ENCODE data around the gene DPM3. TPM values are rescaled to one million over a fixed set of nuclear protein-coding genes. Genes with fewer than 3 reads are reported as not detected.
A peak's percentile ranks its signal among the peaks of the same experiment; 100 is the strongest.

DPM3 gene
- total RNA-seq, 1 experiment from 2014 or later, result 27.8 TPM

DNA sequence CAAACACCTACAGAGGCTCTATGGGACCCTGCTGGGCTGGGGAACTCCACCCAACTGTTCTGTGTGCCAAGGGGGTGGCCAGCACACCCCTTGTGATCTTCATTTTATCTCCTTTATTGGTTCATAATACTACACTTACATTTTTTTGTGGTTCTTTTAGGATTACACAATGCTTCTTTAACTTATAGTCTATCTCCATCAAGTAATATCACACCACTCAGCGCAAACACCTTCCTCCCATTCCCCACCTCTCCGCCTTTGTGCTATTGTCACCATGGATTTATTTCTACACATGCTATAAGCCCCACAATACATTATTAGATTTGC, 45.7 kb downstream of the DPM3 start:
- no peak for DNase-seq
- TF ChIP-seq, protein P1, sequence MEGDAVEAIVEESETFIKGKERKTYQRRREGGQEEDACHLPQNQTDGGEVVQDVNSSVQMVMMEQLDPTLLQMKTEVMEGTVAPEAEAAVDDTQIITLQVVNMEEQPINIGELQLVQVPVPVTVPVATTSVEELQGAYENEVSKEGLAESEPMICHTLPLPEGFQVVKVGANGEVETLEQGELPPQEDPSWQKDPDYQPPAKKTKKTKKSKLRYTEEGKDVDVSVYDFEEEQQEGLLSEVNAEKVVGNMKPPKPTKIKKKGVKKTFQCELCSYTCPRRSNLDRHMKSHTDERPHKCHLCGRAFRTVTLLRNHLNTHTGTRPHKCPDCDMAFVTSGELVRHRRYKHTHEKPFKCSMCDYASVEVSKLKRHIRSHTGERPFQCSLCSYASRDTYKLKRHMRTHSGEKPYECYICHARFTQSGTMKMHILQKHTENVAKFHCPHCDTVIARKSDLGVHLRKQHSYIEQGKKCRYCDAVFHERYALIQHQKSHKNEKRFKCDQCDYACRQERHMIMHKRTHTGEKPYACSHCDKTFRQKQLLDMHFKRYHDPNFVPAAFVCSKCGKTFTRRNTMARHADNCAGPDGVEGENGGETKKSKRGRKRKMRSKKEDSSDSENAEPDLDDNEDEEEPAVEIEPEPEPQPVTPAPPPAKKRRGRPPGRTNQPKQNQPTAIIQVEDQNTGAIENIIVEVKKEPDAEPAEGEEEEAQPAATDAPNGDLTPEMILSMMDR (IDR thresholded peaks at IDR 0.05; ENCODE audit: insufficient read depth in 1 of 2, low read depth in 1 of 2, low read length in 1 of 2, severe bottlenecking in 1 of 2, unreplicated experiment in 1 of 2), result no peak
- no peaks in the 10 kb centered on the region for H3K9me3 Mint-ChIP-seq (ENCODE audit: unreplicated experiment)

DNA sequence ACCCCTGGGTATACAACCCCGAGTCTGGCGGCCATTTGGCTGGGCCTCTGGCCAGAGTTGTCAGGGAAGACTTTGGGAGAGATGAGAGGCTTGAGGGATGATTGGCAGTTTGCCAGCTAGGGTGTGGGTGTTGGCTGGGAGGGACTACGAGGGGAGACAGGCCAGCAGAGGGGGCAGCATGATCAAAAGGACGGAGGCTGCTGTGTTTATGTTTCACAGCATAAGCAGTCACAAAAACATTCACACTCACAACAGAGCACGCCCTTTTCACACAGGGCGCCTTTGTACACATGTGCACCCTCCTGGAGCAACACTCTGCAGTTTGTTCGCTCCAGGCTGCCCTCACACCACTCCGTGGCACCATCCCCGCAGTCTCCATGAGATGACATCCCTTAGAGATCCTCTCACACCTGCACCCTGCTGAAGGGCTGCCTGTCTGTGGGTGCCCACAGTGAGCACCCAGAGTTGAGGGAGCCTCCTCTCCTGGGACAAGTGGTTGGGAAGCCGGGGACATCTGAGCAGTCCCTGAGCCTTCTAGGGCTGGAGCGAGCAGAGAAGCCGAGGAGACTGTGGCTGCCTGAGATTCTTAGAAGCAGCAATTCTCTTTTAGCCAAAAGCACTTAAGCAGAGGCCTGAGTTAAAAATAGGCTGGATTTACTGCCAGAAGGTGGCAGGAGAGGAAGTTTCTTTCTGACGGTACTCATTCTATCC, 46.3 kb downstream of the DPM3 start:
- Mint-ChIP-seq H3K9me3 (ENCODE audit: unreplicated experiment) (no peaks in the 10 kb centered on the region), H3K4me3 (ENCODE audit: unreplicated experiment) (no peak overlapping the region), H3K27me3 (ENCODE audit: insufficient read depth, unreplicated experiment) (no peaks in the 10 kb centered on the region), H3K27ac (ENCODE audit: unreplicated experiment) (no peak overlapping the region), H3K4me1 (ENCODE audit: low read depth, unreplicated experiment) (peaks cover 6% of the 10 kb centered on the region), H3K36me3 (ENCODE audit: insufficient read depth, unreplicated experiment) (no peaks in the 10 kb centered on the region)
- ChIA-PET CTCF (interaction anchor here (0.5 to 4.9 kb wide), 5 partner anchors 26 to 79 kb away, joined by 4 to 147 read pairs (median 8); partner anchors contain the start of gene KRTCAP2), POLR2A (no interaction called here)
- no peaks in the 10 kb centered on the region for H3K9me3 ChIP-seq
- intact Hi-C loops (cut with micrococcal nuclease; ENCODE audit: unreplicated experiment), result loop anchor here (1.0 to 2.0 kb wide), 4 partner anchors 32 to 73 kb away; partner anchors contain the start of genes DPM3 and SLC50A1
- TF ChIP-seq, protein P1 (IDR thresholded peaks at IDR 0.05; ENCODE audit: insufficient read depth in 1 of 2, low read depth in 1 of 2, low read length in 1 of 2, severe bottlenecking in 1 of 2, unreplicated experiment in 1 of 2), result peak; percentile 43 to 54
- peaks cover 8% of the 10 kb centered on the region for H3K4me1 ChIP-seq
- H3K36me3 ChIP-seq (ENCODE audit: control insufficient read depth, insufficient read depth, low read length), result no peaks in the 10 kb centered on the region
- no peaks in the 10 kb centered on the region for H3K27me3 ChIP-seq (replicated peaks; ENCODE audit: control insufficient read depth, insufficient read depth, low read length)
- no peak for DNase-seq
- BruUV-seq (replicated peaks), result no TSS peak
- H3K4me3 ChIP-seq (ENCODE audit: low read depth, low read length), result no peak overlapping the region

More for the DNA sequence above, 45.7 kb downstream of the DPM3 start:
- Mint-ChIP-seq H3K27me3 (ENCODE audit: insufficient read depth, unreplicated experiment) (no peaks in the 10 kb centered on the region), H3K4me1 (ENCODE audit: low read depth, unreplicated experiment) (peaks cover 6% of the 10 kb centered on the region), H3K4me3 (ENCODE audit: unreplicated experiment) (no peak overlapping the region), H3K27ac (ENCODE audit: unreplicated experiment) (no peak overlapping the region), H3K36me3 (ENCODE audit: insufficient read depth, unreplicated experiment) (no peaks in the 10 kb centered on the region)
- POLR2A ChIA-PET, result no interaction called here
- no peaks in the 10 kb centered on the region for H3K27me3 ChIP-seq (replicated peaks; ENCODE audit: control insufficient read depth, insufficient read depth, low read length)
- no peaks in the 10 kb centered on the region for H3K9me3 ChIP-seq
- peaks cover 8% of the 10 kb centered on the region for H3K4me1 ChIP-seq
- H3K36me3 ChIP-seq (ENCODE audit: control insufficient read depth, insufficient read depth, low read length), result no peaks in the 10 kb centered on the region
- no peak overlapping the region for H3K4me3 ChIP-seq (ENCODE audit: low read depth, low read length)
- CTCF ChIA-PET, result interaction anchor here (0.6 to 2.4 kb wide), 3 partner anchors 27 to 78 kb away, joined by 4 to 12 read pairs (median 8); partner anchors contain the start of gene KRTCAP2
- BruUV-seq (replicated peaks), result no TSS peak
- intact Hi-C loops (cut with micrococcal nuclease; ENCODE audit: unreplicated experiment), result loop anchor here (1.0 to 2.0 kb wide), 4 partner anchors 32 to 73 kb away; partner anchors contain the start of genes DPM3 and SLC50A1

DNA sequence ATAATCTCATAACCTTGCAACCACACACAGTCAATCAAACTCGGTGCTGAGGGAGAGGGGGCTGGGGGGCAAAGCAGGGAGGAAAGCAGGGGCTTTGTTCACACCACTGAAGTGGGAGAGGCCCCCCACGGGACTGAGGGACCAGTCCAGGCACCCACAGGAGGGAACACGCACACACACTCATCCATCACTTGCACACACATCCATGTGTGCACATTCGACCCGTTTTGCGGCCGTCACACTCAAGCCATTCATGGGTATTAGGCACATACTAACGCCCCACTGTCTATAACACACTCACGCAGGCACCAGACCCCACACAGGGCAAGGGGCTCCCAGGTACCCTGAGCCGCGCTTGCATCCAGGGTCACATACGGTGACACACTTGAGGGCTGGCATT, 47.7 kb downstream of the DPM3 start:
- no peaks in the 10 kb centered on the region for H3K27me3 ChIP-seq (replicated peaks; ENCODE audit: control insufficient read depth, insufficient read depth, low read length)
- no peaks in the 10 kb centered on the region for H3K9me3 Mint-ChIP-seq (ENCODE audit: unreplicated experiment)
- H3K27me3 Mint-ChIP-seq (ENCODE audit: insufficient read depth, unreplicated experiment), result no peaks in the 10 kb centered on the region
- peaks cover 8% of the 10 kb centered on the region for H3K4me1 ChIP-seq
- POLR2A ChIA-PET, result no interaction called here
- no peaks in the 10 kb centered on the region for H3K36me3 Mint-ChIP-seq (ENCODE audit: insufficient read depth, unreplicated experiment)
- CTCF ChIA-PET, result interaction anchor here (1.6 to 4.9 kb wide), 3 partner anchors 31 to 80 kb away, joined by 3 to 147 read pairs (median 45); partner anchors contain the start of genes KRTCAP2 and TRIM46
- no TSS peak for BruUV-seq (replicated peaks)
- TF ChIP-seq, protein P1 (IDR thresholded peaks at IDR 0.05; ENCODE audit: insufficient read depth in 1 of 2, low read depth in 1 of 2, low read length in 1 of 2, severe bottlenecking in 1 of 2, unreplicated experiment in 1 of 2), result no peak
- no peak overlapping the region for H3K27ac Mint-ChIP-seq (ENCODE audit: unreplicated experiment)
- DNase-seq, result no peak
- intact Hi-C loops (cut with micrococcal nuclease; ENCODE audit: unreplicated experiment), result no loop called here
- H3K4me3 Mint-ChIP-seq (ENCODE audit: unreplicated experiment), result no peak overlapping the region
- peaks cover 6% of the 10 kb centered on the region for H3K4me1 Mint-ChIP-seq (ENCODE audit: low read depth, unreplicated experiment)
- H3K4me3 ChIP-seq (ENCODE audit: low read depth, low read length), result no peak overlapping the region
- H3K9me3 ChIP-seq, result no peaks in the 10 kb centered on the region
- no peaks in the 10 kb centered on the region for H3K36me3 ChIP-seq (ENCODE audit: control insufficient read depth, insufficient read depth, low read length)

Data from Caco-2 (cell line).